SU-DHL-6 (cell line): ENCODE results near the gene EWSR1.

Source experiments
- H2AFZ ChIP-seq: fragments of 200-600 bp; sonication (generic); 2 replicates; pipeline ENCODE4 v1.6.1; 2014; ENCODE audit warnings: low read depth, mild to moderate bottlenecking, moderate library complexity, mixed read lengths, antibody characterized with exemption, low read length; ENCODE audit not compliant: severe bottlenecking
- H3F3A ChIP-seq: fragments of 200-600 bp; shearing (Covaris generic); 2 replicates; pipeline ENCODE4 v1.6.0; 2016; ENCODE audit warnings: antibody characterized with exemption, mild to moderate bottlenecking; ENCODE audit not compliant: insufficient read depth
- H3K27ac ChIP-seq: fragments of 200-600 bp; sonication (generic); 2 replicates; pipeline ENCODE4 v1.5.1; 2016; ENCODE audit warnings: low read depth, mild to moderate bottlenecking, low read length, moderate library complexity, mixed read lengths
- H3K27me3 ChIP-seq: fragments of 200-600 bp; sonication (generic), shearing (Covaris generic); 2 replicates; pipeline ENCODE4 v1.6.0; 2014; ENCODE audit warnings: mild to moderate bottlenecking, low read length
- H3K36me3 ChIP-seq: fragments of 200-600 bp; sonication (generic); 2 replicates; pipeline ENCODE4 v1.6.1; 2014; ENCODE audit warnings: mild to moderate bottlenecking, low read length, mixed read lengths
- H3K4me2 ChIP-seq: fragments of 300-600, 200-600 bp; shearing (Covaris generic), sonication (generic); 2 replicates; pipeline ENCODE4 v1.6.0; 2014; ENCODE audit warnings: low read length, low read depth, mild to moderate bottlenecking; ENCODE audit not compliant: poor library complexity, severe bottlenecking
- H3K4me3 ChIP-seq: fragments of 200-600 bp; sonication (generic); 2 replicates; pipeline ENCODE4 v1.5.1; 2014; ENCODE audit warnings: antibody characterized with exemption, low read length, mild to moderate bottlenecking, mixed read lengths; ENCODE audit not compliant: insufficient read depth, poor library complexity, severe bottlenecking
- H3K79me2 ChIP-seq: fragments of 200-600 bp; sonication (generic); 2 replicates; pipeline ENCODE4 v1.6.1; 2014; ENCODE audit warnings: mild to moderate bottlenecking, low read length, moderate library complexity; ENCODE audit not compliant: insufficient read depth
- H3K9ac ChIP-seq: fragments of 200-600 bp; sonication (generic); 2 replicates; pipeline ENCODE4 v1.7.0; 2014; ENCODE audit warnings: mild to moderate bottlenecking, low read length
- H3K9me2 ChIP-seq: fragments of 200-600 bp; sonication (generic); replicated peaks from 2 replicates; pipeline ENCODE4 v1.6.1; 2014; ENCODE audit warnings: low read length; ENCODE audit not compliant: insufficient read depth
- H3K9me3 ChIP-seq: fragments of 200-600 bp; sonication (generic); 2 replicates; pipeline ENCODE4 v1.6.1; 2014; ENCODE audit warnings: low read length, mixed read lengths; ENCODE audit not compliant: insufficient read depth
- H4K20me1 ChIP-seq: fragments of 200-600 bp; sonication (generic); 2 replicates; pipeline ENCODE4 v1.6.1; 2014; ENCODE audit warnings: low read depth, mild to moderate bottlenecking, antibody characterized with exemption, low read length, moderate library complexity, mixed read lengths
- CTCF ChIP-seq: fragments of 200-600 bp; sonication (generic); IDR thresholded peaks from one replicate; pipeline ENCODE4 v1.5.1; 2017; ENCODE audit warnings: antibody characterized with exemption, mild to moderate bottlenecking, low read length, moderate library complexity; ENCODE audit not compliant: insufficient read depth, poor library complexity, severe bottlenecking
- EZH2phosphoT487 ChIP-seq: fragments of 200-600 bp; sonication (generic), shearing (Covaris generic); conservative IDR thresholded peaks from 2 replicates; pipeline ENCODE4 v1.6.1; 2018; ENCODE audit warnings: mild to moderate bottlenecking, antibody characterized with exemption, low read length, moderate library complexity, mixed read lengths

EWSR1 gene

DNA sequence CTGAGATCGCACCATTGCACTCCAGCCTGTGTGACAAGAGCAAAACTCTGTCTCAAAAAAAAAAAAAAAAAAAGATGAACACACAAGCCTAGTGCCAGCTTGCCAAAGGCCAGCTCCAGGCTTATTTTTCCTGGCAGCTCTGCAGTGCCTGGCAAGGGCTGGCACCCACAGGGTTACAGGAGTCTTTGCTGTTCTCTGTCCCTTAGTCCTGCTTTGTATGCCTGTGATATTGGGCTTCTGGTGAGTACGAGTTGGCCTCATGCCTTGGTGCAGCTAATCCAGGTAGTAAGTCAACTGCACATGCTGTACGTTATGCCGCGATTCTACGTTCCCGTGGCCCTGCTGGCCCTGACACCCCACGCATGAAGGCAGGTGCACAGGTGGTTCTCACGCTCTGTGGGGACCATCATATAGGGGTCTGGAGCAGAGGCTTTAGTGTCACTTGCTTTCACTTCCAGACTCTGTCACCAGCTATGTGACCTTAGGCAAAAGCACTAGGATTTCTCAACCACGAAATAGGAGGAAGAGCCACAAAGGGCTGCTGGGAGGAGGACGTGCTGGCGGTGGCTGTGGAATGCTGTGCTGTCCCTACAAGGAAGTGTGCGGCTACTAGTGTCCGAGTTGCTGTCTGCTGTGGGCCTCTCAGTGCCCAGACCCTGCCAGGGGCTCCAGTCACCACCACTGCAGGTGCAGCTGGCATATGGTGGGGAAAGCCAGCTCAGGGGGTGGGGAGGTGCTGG, 68.9 kb downstream of the EWSR1 start:
- TF ChIP-seq CTCF (no peak), EZH2phosphoT487 (no peak)
- H3K9me2 ChIP-seq, result no peaks in the 10 kb centered on the region
- no peak overlapping the region for H3K4me3 ChIP-seq
- H3K36me3 ChIP-seq, result no peaks in the 10 kb centered on the region
- H3F3A ChIP-seq, result no peaks in the 10 kb centered on the region
- no peak overlapping the region for H3K9ac ChIP-seq
- no peak overlapping the region for H3K4me2 ChIP-seq
- H3K79me2 ChIP-seq, result no peaks in the 10 kb centered on the region
- no peaks in the 10 kb centered on the region for H3K9me3 ChIP-seq
- H3K27ac ChIP-seq, result no peak overlapping the region
- H4K20me1 ChIP-seq, result no peaks in the 10 kb centered on the region
- H2AFZ ChIP-seq, result no peak overlapping the region
- no peaks in the 10 kb centered on the region for H3K27me3 ChIP-seq

DNA sequence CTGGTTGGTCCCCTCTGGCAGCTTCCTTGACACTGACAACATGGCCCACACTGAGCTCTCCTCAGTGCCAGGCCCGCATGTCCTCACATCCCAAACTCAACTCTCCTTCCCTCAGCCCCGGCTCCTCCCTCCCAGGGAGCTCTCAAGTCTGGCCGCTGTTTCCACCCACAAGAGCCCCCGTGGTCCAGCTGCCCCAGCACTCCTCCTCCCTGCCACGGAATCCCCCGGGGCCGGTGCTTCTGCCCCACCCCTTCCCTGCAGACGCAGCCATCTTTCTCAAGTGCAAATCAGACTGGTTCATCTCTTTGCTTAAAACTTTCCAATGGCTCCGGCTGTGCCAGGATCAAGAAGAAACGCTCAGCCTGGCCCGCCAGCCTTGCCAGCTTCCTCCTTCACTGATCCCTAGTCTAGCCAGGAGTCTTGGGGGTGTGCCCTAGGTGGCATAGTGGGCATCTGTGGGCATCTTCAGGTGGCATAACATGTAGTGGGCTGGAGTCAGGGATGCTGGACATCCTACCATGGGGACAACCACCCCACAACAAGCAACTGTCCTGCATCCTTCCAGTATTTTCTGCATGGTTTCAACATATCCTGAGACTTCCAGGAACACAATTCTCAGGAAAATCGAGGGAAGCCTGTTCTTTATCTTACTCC, 69.7 kb downstream of the EWSR1 start:
- H3K27me3 ChIP-seq, result no peaks in the 10 kb centered on the region
- no peaks in the 10 kb centered on the region for H3K9me3 ChIP-seq
- no peak overlapping the region for H3K27ac ChIP-seq
- no peak for TF ChIP-seq CTCF
- TF ChIP-seq EZH2phosphoT487, result no peak
- H3K9ac ChIP-seq, result no peak overlapping the region
- H3K4me3 ChIP-seq, result no peak overlapping the region
- H3K79me2 ChIP-seq, result no peaks in the 10 kb centered on the region
- no peaks in the 10 kb centered on the region for H3F3A ChIP-seq
- H4K20me1 ChIP-seq, result no peaks in the 10 kb centered on the region
- H3K9me2 ChIP-seq, result no peaks in the 10 kb centered on the region
- no peak overlapping the region for H2AFZ ChIP-seq
- H3K4me2 ChIP-seq, result no peak overlapping the region
- H3K36me3 ChIP-seq, result no peaks in the 10 kb centered on the region

- H3K9ac ChIP-seq, result no peak overlapping the region
- TF ChIP-seq EZH2phosphoT487, result no peak
- no peak for TF ChIP-seq CTCF
- no peak overlapping the region for H3K4me3 ChIP-seq
- H3K9me3 ChIP-seq, result no peaks in the 10 kb centered on the region
- no peaks in the 10 kb centered on the region for H4K20me1 ChIP-seq
- no peak overlapping the region for H2AFZ ChIP-seq
- no peak overlapping the region for H3K4me2 ChIP-seq
- H3K27ac ChIP-seq, result no peak overlapping the region
- no peaks in the 10 kb centered on the region for H3K36me3 ChIP-seq
- no peaks in the 10 kb centered on the region for H3K79me2 ChIP-seq
- H3K9me2 ChIP-seq, result no peaks in the 10 kb centered on the region
- no peaks in the 10 kb centered on the region for H3F3A ChIP-seq
- no peaks in the 10 kb centered on the region for H3K27me3 ChIP-seq
Observed at GRCh38 chr22:29338398-29338797, 70.3 kb downstream of the EWSR1 start.
